Neural progenitor cell (in vitro differentiated cells): Measurements from ENCODE around the gene USP53. TPM values are rescaled to one million over a fixed set of nuclear protein-coding genes. Genes with fewer than 3 reads are reported as not detected.
A peak's percentile ranks its signal among the peaks of the same experiment; 100 is the strongest.
"Not testable (repeated sequence)": the region's sequence is repeated elsewhere in the genome, so short reads cannot be mapped to it uniquely, and the experiment has no call there.

Experiments
- DNase-seq: peaks from one replicate; pipeline ENCODE4 v3.0.0-alpha.2; 2016; ENCODE audit warnings: low spot score
- H2AFZ ChIP-seq: fragments of 200-600 bp; sonication (generic); replicated peaks from 2 replicates; pipeline ENCODE4 v1.6.1; 2016; ENCODE audit warnings: antibody characterized with exemption
- H3F3A ChIP-seq: fragments of 200-600 bp; sonication (generic); 2 replicates; pipeline ENCODE4 v1.6.1; 2016; ENCODE audit warnings: antibody characterized with exemption, low read depth
- H3K27ac ChIP-seq: fragments of 200-600 bp; sonication (generic); 2 replicates; pipeline ENCODE4 v1.5.1; 2016; ENCODE audit warnings: mild to moderate bottlenecking
- H3K27me3 ChIP-seq: fragments of 200-600 bp; sonication (generic); 2 replicates; pipeline ENCODE4 v1.6.1; 2016; ENCODE audit warnings: mild to moderate bottlenecking, moderate library complexity
- H3K36me3 ChIP-seq: fragments of 200-600 bp; sonication (generic); 2 replicates; pipeline ENCODE4 v1.5.1; 2016
- H3K4me1 ChIP-seq: fragments of 200-600 bp; sonication (generic); 2 replicates; pipeline ENCODE4 v1.6.1; 2016; ENCODE audit warnings: mixed run types
- H3K4me2 ChIP-seq: fragments of 200-600 bp; sonication (generic); 2 replicates; pipeline ENCODE4 v1.6.1; 2016
- H3K4me3 ChIP-seq: fragments of 200-600 bp; sonication (generic); 2 replicates; pipeline ENCODE4 v1.5.1; 2016
- H3K79me2 ChIP-seq: fragments of 200-600 bp; sonication (generic); 2 replicates; pipeline ENCODE4 v1.6.1; 2016; ENCODE audit warnings: low read depth
- H3K9ac ChIP-seq: fragments of 200-600 bp; sonication (generic); 2 replicates; pipeline ENCODE4 v1.6.1; 2016
- H3K9me3 ChIP-seq: fragments of 200-600 bp; sonication (generic); 2 replicates; pipeline ENCODE4 v1.5.1; 2016; ENCODE audit warnings: low read depth
- H4K20me1 ChIP-seq: fragments of 200-600 bp; sonication (generic); 2 replicates; pipeline ENCODE4 v1.6.1; 2016; ENCODE audit warnings: low read depth
- H3K27ac Mint-ChIP-seq: 3 replicates; pipeline ENCODE4 v1.8.0; 2021; ENCODE audit warnings: mixed read lengths
- H3K27me3 Mint-ChIP-seq: 2 replicates; pipeline ENCODE4 v1.8.0; 2022; ENCODE audit warnings: low read depth, mild to moderate bottlenecking, inconsistent platforms, moderate library complexity, mixed read lengths; ENCODE audit not compliant: insufficient read depth
- H3K36me3 Mint-ChIP-seq: 3 replicates; pipeline ENCODE4 v1.8.0; 2021; ENCODE audit warnings: mixed read lengths
- H3K4me1 Mint-ChIP-seq: 3 replicates; pipeline ENCODE4 v1.8.0; 2021; ENCODE audit warnings: mixed read lengths
- H3K4me3 Mint-ChIP-seq: 3 replicates; pipeline ENCODE4 v1.8.0; 2021; ENCODE audit warnings: mild to moderate bottlenecking, moderate library complexity, mixed read lengths
- H3K9me3 Mint-ChIP-seq: 3 replicates; pipeline ENCODE4 v1.8.0; 2020; ENCODE audit warnings: mixed read lengths
- EZH2 ChIP-seq: fragments of 200-600 bp; sonication (generic); IDR thresholded peaks from 2 replicates; pipeline ENCODE4 v1.6.1; 2017; ENCODE audit warnings: antibody characterized with exemption, mild to moderate bottlenecking, moderate library complexity
- EZH2phosphoT487 ChIP-seq: fragments of 200-600 bp; sonication (generic); IDR thresholded peaks from 2 replicates; pipeline ENCODE4 v1.6.1; 2017; ENCODE audit warnings: antibody characterized with exemption
- total RNA-seq: library from RNA; depleted of rRNA; stranded (reverse); fragments of >200 nt; gene quantifications from 2 replicates; pipeline ENCODE4 v1.2.3, GENCODE V29; 2015; ENCODE audit warnings: low replicate concordance
- TF ChIP-seq, protein P1 (sequence below): fragments of 200-600 bp; sonication (generic); IDR thresholded peaks from 2 replicates; pipeline ENCODE4 v1.5.1; 2017; ENCODE audit warnings: antibody characterized with exemption, mild to moderate bottlenecking

USP53 gene
- total RNA-seq, 1 donor from 2014 or later = 38.7 TPM

GRCh38 chr4:119244832-119245231 is 32.3 kb downstream of the USP53 start:
- Mint-ChIP-seq H3K27ac (no peak overlapping the region), H3K36me3 (no peaks in the 10 kb centered on the region), H3K4me3 (no peak overlapping the region), H3K9me3 (no peaks in the 10 kb centered on the region), H3K4me1 (peaks cover 4% of the 10 kb centered on the region), H3K27me3 (no peaks in the 10 kb centered on the region)
- Histone ChIP-seq H3F3A (no peaks in the 10 kb centered on the region), H3K9me3 (no peaks in the 10 kb centered on the region), H3K4me2 (no peak overlapping the region), H3K4me1 (peaks cover 15% of the 10 kb centered on the region), H4K20me1 (no peaks in the 10 kb centered on the region), H3K4me3 (no peak overlapping the region), H3K36me3 (no peaks in the 10 kb centered on the region), H2AFZ (no peak overlapping the region), H3K27me3 (no peaks in the 10 kb centered on the region), H3K27ac (no peak overlapping the region), H3K79me2 (no peaks in the 10 kb centered on the region), H3K9ac (no peak overlapping the region)
- TF ChIP-seq EZH2phosphoT487 (no peak), EZH2 (no peak)
- TF ChIP-seq, protein P1, sequence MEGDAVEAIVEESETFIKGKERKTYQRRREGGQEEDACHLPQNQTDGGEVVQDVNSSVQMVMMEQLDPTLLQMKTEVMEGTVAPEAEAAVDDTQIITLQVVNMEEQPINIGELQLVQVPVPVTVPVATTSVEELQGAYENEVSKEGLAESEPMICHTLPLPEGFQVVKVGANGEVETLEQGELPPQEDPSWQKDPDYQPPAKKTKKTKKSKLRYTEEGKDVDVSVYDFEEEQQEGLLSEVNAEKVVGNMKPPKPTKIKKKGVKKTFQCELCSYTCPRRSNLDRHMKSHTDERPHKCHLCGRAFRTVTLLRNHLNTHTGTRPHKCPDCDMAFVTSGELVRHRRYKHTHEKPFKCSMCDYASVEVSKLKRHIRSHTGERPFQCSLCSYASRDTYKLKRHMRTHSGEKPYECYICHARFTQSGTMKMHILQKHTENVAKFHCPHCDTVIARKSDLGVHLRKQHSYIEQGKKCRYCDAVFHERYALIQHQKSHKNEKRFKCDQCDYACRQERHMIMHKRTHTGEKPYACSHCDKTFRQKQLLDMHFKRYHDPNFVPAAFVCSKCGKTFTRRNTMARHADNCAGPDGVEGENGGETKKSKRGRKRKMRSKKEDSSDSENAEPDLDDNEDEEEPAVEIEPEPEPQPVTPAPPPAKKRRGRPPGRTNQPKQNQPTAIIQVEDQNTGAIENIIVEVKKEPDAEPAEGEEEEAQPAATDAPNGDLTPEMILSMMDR = no peak
- DNase-seq = no peak

GRCh38 chr4:119246177-119246733 is 33.7 kb downstream of the USP53 start:
- Mint-ChIP-seq H3K36me3 (no peaks in the 10 kb centered on the region), H3K27ac (no peak overlapping the region), H3K4me3 (no peak overlapping the region), H3K9me3 (no peaks in the 10 kb centered on the region), H3K4me1 (no peaks in the 10 kb centered on the region), H3K27me3 (no peaks in the 10 kb centered on the region)
- Histone ChIP-seq H3K79me2 (no peaks in the 10 kb centered on the region), H4K20me1 (no peaks in the 10 kb centered on the region), H3K4me2 (no peak overlapping the region), H3K9ac (no peak overlapping the region), H3K27me3 (no peaks in the 10 kb centered on the region), H3K9me3 (no peaks in the 10 kb centered on the region), H3K4me3 (no peak overlapping the region), H3K4me1 (peaks cover 9% of the 10 kb centered on the region), H3F3A (no peaks in the 10 kb centered on the region), H3K36me3 (peaks cover 7% of the 10 kb centered on the region), H2AFZ (no peak overlapping the region), H3K27ac (no peak overlapping the region)
- no peak for DNase-seq
- TF ChIP-seq EZH2phosphoT487 (no peak), EZH2 (no peak)
- TF ChIP-seq, protein P1 = no peak

GRCh38 chr4:119251037-119251436 is 38.5 kb downstream of the USP53 start:
- H3K27me3 ChIP-seq, H2AFZ ChIP-seq, H3K4me3 ChIP-seq, H3K4me1 Mint-ChIP-seq, DNase-seq, H3K9me3 ChIP-seq, H3K9me3 Mint-ChIP-seq, H3K9ac ChIP-seq, H3K27ac ChIP-seq, H3K27me3 Mint-ChIP-seq, H3K36me3 ChIP-seq, H4K20me1 ChIP-seq, H3K79me2 ChIP-seq, H3K4me2 ChIP-seq, H3K27ac Mint-ChIP-seq, H3K4me3 Mint-ChIP-seq, H3K4me1 ChIP-seq, H3F3A ChIP-seq: not testable (repeated sequence)
- peaks cover 14% of the 10 kb centered on the region for H3K36me3 Mint-ChIP-seq

DNA sequence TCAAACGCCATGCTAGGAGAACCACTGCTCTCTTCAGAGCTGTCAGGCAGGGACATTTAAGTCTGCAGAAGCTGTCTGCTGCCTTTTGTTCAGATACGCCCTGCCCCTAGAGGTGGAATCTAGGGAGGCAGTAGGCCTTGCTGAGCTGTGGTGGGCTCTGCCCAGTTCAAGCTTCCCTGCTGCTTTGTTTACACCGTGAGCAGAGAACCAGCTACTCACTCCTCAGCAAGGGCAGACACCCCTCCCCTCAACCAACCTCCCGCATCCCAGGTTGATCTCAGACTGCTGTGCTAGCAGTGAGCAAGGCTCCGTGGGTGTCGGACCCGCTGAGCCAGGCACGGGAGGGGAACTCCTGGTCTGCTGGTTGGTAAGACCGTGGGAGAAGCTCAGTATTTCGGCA is 42.7 kb downstream of the USP53 start:
- not testable (repeated sequence) for H3K27ac Mint-ChIP-seq, H3K4me1 ChIP-seq, H3K27me3 Mint-ChIP-seq, H3K9me3 ChIP-seq, H4K20me1 ChIP-seq, H3K9me3 Mint-ChIP-seq, H3K27ac ChIP-seq, H3K79me2 ChIP-seq, H3K36me3 ChIP-seq, H3K27me3 ChIP-seq, H3K9ac ChIP-seq, H3K4me3 Mint-ChIP-seq, H3K4me1 Mint-ChIP-seq, H3F3A ChIP-seq, H3K4me3 ChIP-seq
- peaks cover 21% of the 10 kb centered on the region for H3K36me3 Mint-ChIP-seq
- TF ChIP-seq, protein P1 = peak; percentile 53
- peak overlapping the region; percentile 38 for H3K4me2 ChIP-seq
- peak overlapping the region; percentile 68 for H2AFZ ChIP-seq
- peak; percentile 66 for DNase-seq
